Gastrocnemius medialis (tissue), 4 donors: ENCODE results near the gene SLC25A21.

Experiments used
- POLR2A ChIP-seq, 2 donors: fragments of 450-650 bp; IDR thresholded peaks; one replicate each; pipeline ENCODE4 v1.6.1; 2017; ENCODE audit warnings: antibody characterized with exemption in 2 of 2, mild to moderate bottlenecking in 2 of 2, moderate library complexity in 2 of 2
- TF ChIP-seq, protein P1 (sequence below), 5 experiments: fragments of 450-650 bp in 3 of 5; fragments of 200-600 bp in 2 of 5; sonication (generic) in 2 of 5; IDR thresholded peaks in 4 of 5; conservative IDR thresholded peaks in 1 of 5; 1 replicate in 4 of 5; 2 replicates in 1 of 5; pipeline ENCODE4 v1.5.1; 2016 to 2019; ENCODE audit warnings: antibody characterized with exemption in 5 of 5, mild to moderate bottlenecking in 3 of 5, moderate library complexity in 3 of 5

DNA sequence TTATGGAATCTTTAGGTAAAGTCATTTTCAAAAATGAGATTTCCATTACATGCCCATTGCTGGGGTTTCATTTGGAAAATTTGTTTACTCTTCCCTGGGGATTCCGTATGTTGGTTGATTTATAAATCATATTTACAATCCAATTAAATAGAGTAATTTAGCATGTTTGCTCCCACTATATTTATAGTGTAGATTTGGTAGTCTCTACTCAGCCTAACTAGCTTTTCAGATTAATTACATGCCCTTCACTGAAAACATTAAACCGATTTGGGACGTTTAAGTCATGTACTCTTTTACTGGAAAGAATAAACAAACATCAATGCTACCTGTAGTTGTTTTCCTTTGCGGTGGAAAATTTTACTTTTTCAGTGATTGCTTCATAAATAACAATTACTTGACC lies 500.3 kb downstream of the SLC25A21 start:
- TF ChIP-seq, protein P1, sequence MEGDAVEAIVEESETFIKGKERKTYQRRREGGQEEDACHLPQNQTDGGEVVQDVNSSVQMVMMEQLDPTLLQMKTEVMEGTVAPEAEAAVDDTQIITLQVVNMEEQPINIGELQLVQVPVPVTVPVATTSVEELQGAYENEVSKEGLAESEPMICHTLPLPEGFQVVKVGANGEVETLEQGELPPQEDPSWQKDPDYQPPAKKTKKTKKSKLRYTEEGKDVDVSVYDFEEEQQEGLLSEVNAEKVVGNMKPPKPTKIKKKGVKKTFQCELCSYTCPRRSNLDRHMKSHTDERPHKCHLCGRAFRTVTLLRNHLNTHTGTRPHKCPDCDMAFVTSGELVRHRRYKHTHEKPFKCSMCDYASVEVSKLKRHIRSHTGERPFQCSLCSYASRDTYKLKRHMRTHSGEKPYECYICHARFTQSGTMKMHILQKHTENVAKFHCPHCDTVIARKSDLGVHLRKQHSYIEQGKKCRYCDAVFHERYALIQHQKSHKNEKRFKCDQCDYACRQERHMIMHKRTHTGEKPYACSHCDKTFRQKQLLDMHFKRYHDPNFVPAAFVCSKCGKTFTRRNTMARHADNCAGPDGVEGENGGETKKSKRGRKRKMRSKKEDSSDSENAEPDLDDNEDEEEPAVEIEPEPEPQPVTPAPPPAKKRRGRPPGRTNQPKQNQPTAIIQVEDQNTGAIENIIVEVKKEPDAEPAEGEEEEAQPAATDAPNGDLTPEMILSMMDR (IDR thresholded peaks at IDR 0.05 in 4 of 5, conservative IDR thresholded peaks at IDR 0.05 in 1 of 5) = no peak
- no peak for TF ChIP-seq POLR2A (IDR thresholded peaks at IDR 0.05)
